ENCODE data around the gene TLK2. TPM values are rescaled to one million over a fixed set of nuclear protein-coding genes. Genes with fewer than 3 reads are reported as not detected.
"Not testable (repeated sequence)": the region's sequence is repeated elsewhere in the genome, so short reads cannot be mapped to it uniquely, and the experiment has no call there.

The TLK2 gene
- total RNA-seq, 2 experiments from 2014 or later, result 33.4 to 38.3 TPM

- DNase-seq; H3K4me1 Mint-ChIP-seq (ENCODE audit: low read depth); ATAC-seq; H3K4me3 Mint-ChIP-seq; H3K9me3 Mint-ChIP-seq (ENCODE audit: insufficient read depth); H3K27ac Mint-ChIP-seq; CTCF ChIA-PET; H3K36me3 Mint-ChIP-seq (ENCODE audit: low read depth); H3K27me3 Mint-ChIP-seq (ENCODE audit: low read depth): not testable (repeated sequence)
- POLR2A ChIA-PET, result interaction anchor here (0.6 kb wide), 1 partner anchor 10 kb away, joined by 3 read pairs; no protein-coding TSS in a partner anchor
These were observed 17.7 kb downstream of the TLK2 start for GRCh38 chr17:62496344-62496743.

GRCh38 chr17:62498796-62499195 is 20.2 kb downstream of the TLK2 start:
- ATAC-seq; H3K36me3 Mint-ChIP-seq (ENCODE audit: low read depth); H3K27me3 Mint-ChIP-seq (ENCODE audit: low read depth); H3K4me3 Mint-ChIP-seq; H3K9me3 Mint-ChIP-seq (ENCODE audit: insufficient read depth); DNase-seq; POLR2A ChIA-PET; H3K27ac Mint-ChIP-seq; H3K4me1 Mint-ChIP-seq (ENCODE audit: low read depth); CTCF ChIA-PET: not testable (repeated sequence)

GRCh38 chr17:62500463-62500862 is 21.8 kb downstream of the TLK2 start:
- H3K36me3 Mint-ChIP-seq (ENCODE audit: low read depth); CTCF ChIA-PET; H3K4me3 Mint-ChIP-seq; POLR2A ChIA-PET; ATAC-seq; H3K27me3 Mint-ChIP-seq (ENCODE audit: low read depth); DNase-seq; H3K27ac Mint-ChIP-seq; H3K4me1 Mint-ChIP-seq (ENCODE audit: low read depth); H3K9me3 Mint-ChIP-seq (ENCODE audit: insufficient read depth): not testable (repeated sequence)

- CTCF ChIA-PET; DNase-seq; ATAC-seq; H3K9me3 Mint-ChIP-seq (ENCODE audit: insufficient read depth); H3K4me3 Mint-ChIP-seq; H3K36me3 Mint-ChIP-seq (ENCODE audit: low read depth); H3K27ac Mint-ChIP-seq; POLR2A ChIA-PET; H3K27me3 Mint-ChIP-seq (ENCODE audit: low read depth): not testable (repeated sequence)
- peaks cover 12% of the 10 kb centered on the region for H3K4me1 Mint-ChIP-seq (ENCODE audit: low read depth)
These were observed 26.2 kb downstream of the TLK2 start for GRCh38 chr17:62504857-62505256.

- CTCF ChIA-PET; H3K36me3 Mint-ChIP-seq (ENCODE audit: low read depth); H3K27me3 Mint-ChIP-seq (ENCODE audit: low read depth); H3K4me3 Mint-ChIP-seq; POLR2A ChIA-PET; H3K9me3 Mint-ChIP-seq (ENCODE audit: insufficient read depth); DNase-seq; ATAC-seq; H3K27ac Mint-ChIP-seq: not testable (repeated sequence)
- H3K4me1 Mint-ChIP-seq (ENCODE audit: low read depth), result peaks cover 22% of the 10 kb centered on the region
These were observed 28.7 kb downstream of the TLK2 start for GRCh38 chr17:62507191-62507836.

GRCh38 chr17:62510247-62510819 is 31.7 kb downstream of the TLK2 start:
- DNase-seq; H3K9me3 Mint-ChIP-seq (ENCODE audit: insufficient read depth); CTCF ChIA-PET; H3K27me3 Mint-ChIP-seq (ENCODE audit: low read depth); POLR2A ChIA-PET; H3K4me3 Mint-ChIP-seq: not testable (repeated sequence)
- peak overlapping the region; percentile 61 for H3K27ac Mint-ChIP-seq
- ATAC-seq, result peak; percentile 53
- H3K36me3 Mint-ChIP-seq (ENCODE audit: low read depth), result peaks cover 12% of the 10 kb centered on the region
- H3K4me1 Mint-ChIP-seq (ENCODE audit: low read depth), result peaks cover 25% of the 10 kb centered on the region

- H3K4me1 Mint-ChIP-seq (ENCODE audit: low read depth), result peaks cover 25% of the 10 kb centered on the region
- DNase-seq; H3K4me3 Mint-ChIP-seq; H3K9me3 Mint-ChIP-seq (ENCODE audit: insufficient read depth); CTCF ChIA-PET; POLR2A ChIA-PET; H3K27ac Mint-ChIP-seq; ATAC-seq; H3K27me3 Mint-ChIP-seq (ENCODE audit: low read depth): not testable (repeated sequence)
- H3K36me3 Mint-ChIP-seq (ENCODE audit: low read depth), result peaks cover 13% of the 10 kb centered on the region
These were observed 32.4 kb downstream of the TLK2 start for GRCh38 chr17:62511014-62511413.

GRCh38 chr17:62516376-62516775 is 37.8 kb downstream of the TLK2 start:
- DNase-seq; H3K27ac Mint-ChIP-seq; H3K9me3 Mint-ChIP-seq (ENCODE audit: insufficient read depth); H3K4me3 Mint-ChIP-seq; POLR2A ChIA-PET; CTCF ChIA-PET; ATAC-seq; H3K4me1 Mint-ChIP-seq (ENCODE audit: low read depth); H3K27me3 Mint-ChIP-seq (ENCODE audit: low read depth): not testable (repeated sequence)
- peaks cover 14% of the 10 kb centered on the region for H3K36me3 Mint-ChIP-seq (ENCODE audit: low read depth)

- H3K27ac Mint-ChIP-seq; H3K4me1 Mint-ChIP-seq (ENCODE audit: low read depth); ATAC-seq; H3K27me3 Mint-ChIP-seq (ENCODE audit: low read depth); H3K9me3 Mint-ChIP-seq (ENCODE audit: insufficient read depth); DNase-seq; CTCF ChIA-PET; POLR2A ChIA-PET; H3K4me3 Mint-ChIP-seq: not testable (repeated sequence)
- H3K36me3 Mint-ChIP-seq (ENCODE audit: low read depth), result peaks cover 15% of the 10 kb centered on the region
These were observed 42.7 kb downstream of the TLK2 start for GRCh38 chr17:62521295-62521694.

GRCh38 chr17:62524077-62524476 is 45.5 kb downstream of the TLK2 start:
- POLR2A ChIA-PET; CTCF ChIA-PET; H3K27me3 Mint-ChIP-seq (ENCODE audit: low read depth); ATAC-seq; H3K9me3 Mint-ChIP-seq (ENCODE audit: insufficient read depth); H3K4me1 Mint-ChIP-seq (ENCODE audit: low read depth); H3K4me3 Mint-ChIP-seq; H3K27ac Mint-ChIP-seq; DNase-seq: not testable (repeated sequence)
- peaks cover 24% of the 10 kb centered on the region for H3K36me3 Mint-ChIP-seq (ENCODE audit: low read depth)

- H3K4me3 Mint-ChIP-seq; H3K27me3 Mint-ChIP-seq (ENCODE audit: low read depth); H3K27ac Mint-ChIP-seq; POLR2A ChIA-PET; ATAC-seq; CTCF ChIA-PET; H3K9me3 Mint-ChIP-seq (ENCODE audit: insufficient read depth); DNase-seq; H3K4me1 Mint-ChIP-seq (ENCODE audit: low read depth): not testable (repeated sequence)
- peaks cover 26% of the 10 kb centered on the region for H3K36me3 Mint-ChIP-seq (ENCODE audit: low read depth)
These were observed 46.7 kb downstream of the TLK2 start for GRCh38 chr17:62525317-62525716.

GRCh38 chr17:62530936-62531335 is 52.3 kb downstream of the TLK2 start:
- ATAC-seq; H3K4me3 Mint-ChIP-seq; H3K9me3 Mint-ChIP-seq (ENCODE audit: insufficient read depth); H3K4me1 Mint-ChIP-seq (ENCODE audit: low read depth); H3K27me3 Mint-ChIP-seq (ENCODE audit: low read depth); H3K27ac Mint-ChIP-seq; DNase-seq; CTCF ChIA-PET; POLR2A ChIA-PET: not testable (repeated sequence)
- peaks cover 29% of the 10 kb centered on the region for H3K36me3 Mint-ChIP-seq (ENCODE audit: low read depth)

GRCh38 chr17:62536557-62536956 is 57.9 kb downstream of the TLK2 start:
- H3K36me3 Mint-ChIP-seq (ENCODE audit: low read depth), result peaks cover 38% of the 10 kb centered on the region
- H3K9me3 Mint-ChIP-seq (ENCODE audit: insufficient read depth); H3K27me3 Mint-ChIP-seq (ENCODE audit: low read depth); H3K4me1 Mint-ChIP-seq (ENCODE audit: low read depth); CTCF ChIA-PET; DNase-seq; ATAC-seq; POLR2A ChIA-PET; H3K4me3 Mint-ChIP-seq; H3K27ac Mint-ChIP-seq: not testable (repeated sequence)
